ENCODE measurements around the gene KBTBD7.
A peak's percentile ranks its signal among the peaks of the same experiment; 100 is the strongest.

KBTBD7 gene, protein sequence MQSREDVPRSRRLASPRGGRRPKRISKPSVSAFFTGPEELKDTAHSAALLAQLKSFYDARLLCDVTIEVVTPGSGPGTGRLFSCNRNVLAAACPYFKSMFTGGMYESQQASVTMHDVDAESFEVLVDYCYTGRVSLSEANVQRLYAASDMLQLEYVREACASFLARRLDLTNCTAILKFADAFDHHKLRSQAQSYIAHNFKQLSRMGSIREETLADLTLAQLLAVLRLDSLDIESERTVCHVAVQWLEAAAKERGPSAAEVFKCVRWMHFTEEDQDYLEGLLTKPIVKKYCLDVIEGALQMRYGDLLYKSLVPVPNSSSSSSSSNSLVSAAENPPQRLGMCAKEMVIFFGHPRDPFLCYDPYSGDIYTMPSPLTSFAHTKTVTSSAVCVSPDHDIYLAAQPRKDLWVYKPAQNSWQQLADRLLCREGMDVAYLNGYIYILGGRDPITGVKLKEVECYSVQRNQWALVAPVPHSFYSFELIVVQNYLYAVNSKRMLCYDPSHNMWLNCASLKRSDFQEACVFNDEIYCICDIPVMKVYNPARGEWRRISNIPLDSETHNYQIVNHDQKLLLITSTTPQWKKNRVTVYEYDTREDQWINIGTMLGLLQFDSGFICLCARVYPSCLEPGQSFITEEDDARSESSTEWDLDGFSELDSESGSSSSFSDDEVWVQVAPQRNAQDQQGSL

DNA sequence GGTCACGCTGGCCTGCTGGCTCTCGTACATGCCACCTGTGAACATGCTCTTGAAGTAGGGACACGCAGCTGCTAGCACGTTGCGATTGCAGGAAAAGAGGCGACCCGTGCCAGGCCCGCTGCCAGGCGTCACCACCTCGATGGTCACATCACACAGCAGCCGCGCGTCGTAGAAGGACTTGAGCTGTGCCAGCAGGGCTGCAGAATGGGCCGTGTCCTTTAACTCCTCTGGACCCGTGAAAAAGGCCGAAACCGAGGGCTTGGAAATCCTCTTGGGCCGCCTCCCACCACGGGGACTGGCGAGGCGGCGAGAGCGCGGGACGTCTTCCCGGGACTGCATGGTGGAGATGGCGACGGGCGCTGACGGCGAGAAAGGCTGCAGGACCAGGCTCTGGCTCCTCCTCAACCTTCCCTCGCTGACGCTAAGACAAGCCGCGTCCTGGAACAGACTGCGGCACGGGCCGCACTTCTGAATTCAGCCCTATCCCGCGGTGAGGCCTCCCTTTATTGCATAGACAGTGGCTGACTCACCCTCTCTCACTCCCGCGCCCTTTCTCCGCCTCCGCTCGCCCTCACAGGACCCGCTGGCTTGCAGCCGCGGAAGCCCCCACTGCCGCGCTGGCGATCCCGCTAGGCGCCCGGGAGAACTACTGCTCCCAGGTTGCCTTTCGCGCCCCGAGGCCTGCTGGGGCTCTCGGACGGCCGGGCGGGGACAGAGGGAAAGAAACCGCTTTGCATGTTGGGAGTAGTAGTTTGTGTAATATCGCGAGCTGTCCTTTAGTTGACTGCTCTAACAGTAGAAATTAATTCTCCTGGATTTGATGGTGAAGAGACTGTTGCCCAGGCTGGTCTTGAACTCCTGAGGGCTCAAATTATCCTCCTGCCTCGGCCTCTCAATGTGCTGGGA lies at the start of gene KBTBD7:
Gene KBTBD7 (minus strand): TSS at position 651 of the 906 bp plus-strand sequence. CDS start 312 bp downstream, at position 339.
- TF ChIP-seq, protein P1, sequence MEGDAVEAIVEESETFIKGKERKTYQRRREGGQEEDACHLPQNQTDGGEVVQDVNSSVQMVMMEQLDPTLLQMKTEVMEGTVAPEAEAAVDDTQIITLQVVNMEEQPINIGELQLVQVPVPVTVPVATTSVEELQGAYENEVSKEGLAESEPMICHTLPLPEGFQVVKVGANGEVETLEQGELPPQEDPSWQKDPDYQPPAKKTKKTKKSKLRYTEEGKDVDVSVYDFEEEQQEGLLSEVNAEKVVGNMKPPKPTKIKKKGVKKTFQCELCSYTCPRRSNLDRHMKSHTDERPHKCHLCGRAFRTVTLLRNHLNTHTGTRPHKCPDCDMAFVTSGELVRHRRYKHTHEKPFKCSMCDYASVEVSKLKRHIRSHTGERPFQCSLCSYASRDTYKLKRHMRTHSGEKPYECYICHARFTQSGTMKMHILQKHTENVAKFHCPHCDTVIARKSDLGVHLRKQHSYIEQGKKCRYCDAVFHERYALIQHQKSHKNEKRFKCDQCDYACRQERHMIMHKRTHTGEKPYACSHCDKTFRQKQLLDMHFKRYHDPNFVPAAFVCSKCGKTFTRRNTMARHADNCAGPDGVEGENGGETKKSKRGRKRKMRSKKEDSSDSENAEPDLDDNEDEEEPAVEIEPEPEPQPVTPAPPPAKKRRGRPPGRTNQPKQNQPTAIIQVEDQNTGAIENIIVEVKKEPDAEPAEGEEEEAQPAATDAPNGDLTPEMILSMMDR (IDR thresholded peaks at IDR 0.05), result no peak
- Histone ChIP-seq H3K4me2 (ENCODE audit: low read length) (peak within 1 kb of the TSS; percentile 75), H2AFZ (peak within 1 kb of the TSS; percentile 95), H3K9me3 (ENCODE audit: control insufficient read depth, low read length) (no peaks in the 10 kb centered on the region), H3K9ac (peak within 1 kb of the TSS; percentile 11), H3K27me3 (ENCODE audit: control insufficient read depth, insufficient read depth, low read length) (no peaks in the 10 kb centered on the region), H3K36me3 (ENCODE audit: control insufficient read depth, insufficient read depth, low read length) (no peaks in the 10 kb centered on the region), H3K79me2 (peaks cover 3% of the 10 kb centered on the region), H3K4me1 (no peaks in the 10 kb centered on the region), H3K27ac (peak within 1 kb of the TSS; percentile 57), H3K4me3 (ENCODE audit: low read depth, low read length) (peak within 1 kb of the TSS; percentile 82)

DNA sequence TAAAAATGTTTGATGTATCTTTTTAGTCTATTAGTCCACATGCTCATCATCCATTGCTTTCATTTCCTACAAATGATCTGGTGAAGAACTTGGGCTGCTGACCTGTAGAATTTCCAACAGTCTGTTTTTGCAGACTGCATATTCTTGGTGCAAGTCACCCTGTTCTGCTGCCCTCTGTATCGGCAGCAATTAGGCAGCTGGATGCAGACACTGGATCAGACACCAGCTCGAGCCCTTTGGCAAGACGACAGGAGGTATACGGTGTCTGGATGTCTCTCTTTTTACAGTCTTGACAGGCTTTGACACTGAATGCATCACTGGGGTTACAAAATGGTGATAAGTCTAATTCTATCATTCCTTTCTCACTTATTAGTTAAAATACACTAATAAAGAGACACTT lies 47.3 kb upstream of the KBTBD7 start:
- Histone ChIP-seq H3K79me2 (no peaks in the 10 kb centered on the region), H3K4me1 (no peaks in the 10 kb centered on the region), H3K36me3 (ENCODE audit: control insufficient read depth, insufficient read depth, low read length) (no peaks in the 10 kb centered on the region), H3K4me2 (ENCODE audit: low read length) (no peak overlapping the region), H3K4me3 (ENCODE audit: low read depth, low read length) (no peak overlapping the region), H2AFZ (no peak overlapping the region), H3K27me3 (ENCODE audit: control insufficient read depth, insufficient read depth, low read length) (no peaks in the 10 kb centered on the region), H3K27ac (no peak overlapping the region), H3K9me3 (ENCODE audit: control insufficient read depth, low read length) (no peaks in the 10 kb centered on the region), H3K9ac (no peak overlapping the region)
- TF ChIP-seq, protein P1 (IDR thresholded peaks at IDR 0.05), result no peak

DNA sequence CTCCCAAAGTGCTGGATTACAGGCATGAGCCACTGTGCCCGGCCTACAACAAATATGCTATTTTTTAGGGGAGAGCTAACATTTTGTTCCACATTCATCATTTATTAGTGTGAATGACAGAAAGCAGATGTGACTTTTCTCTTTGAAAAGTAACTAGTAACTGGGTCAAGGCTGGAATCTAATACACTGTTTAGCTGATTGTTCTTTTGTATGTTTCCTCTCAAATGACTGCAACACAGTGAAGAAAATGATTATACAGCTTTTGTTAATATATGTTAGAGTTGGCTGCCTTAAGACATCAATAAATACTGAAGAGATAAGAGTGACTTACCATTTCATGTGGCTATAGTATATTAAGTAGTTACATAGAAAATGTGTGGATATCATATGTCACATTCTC lies 42.0 kb upstream of the KBTBD7 start:
- Histone ChIP-seq H3K27me3 (ENCODE audit: control insufficient read depth, insufficient read depth, low read length) (no peaks in the 10 kb centered on the region), H3K4me2 (ENCODE audit: low read length) (no peak overlapping the region), H3K9me3 (ENCODE audit: control insufficient read depth, low read length) (no peaks in the 10 kb centered on the region), H2AFZ (no peak overlapping the region), H3K79me2 (no peaks in the 10 kb centered on the region), H3K27ac (no peak overlapping the region), H3K9ac (no peak overlapping the region), H3K4me3 (ENCODE audit: low read depth, low read length) (no peak overlapping the region), H3K36me3 (ENCODE audit: control insufficient read depth, insufficient read depth, low read length) (no peaks in the 10 kb centered on the region), H3K4me1 (no peaks in the 10 kb centered on the region)
- TF ChIP-seq, protein P1 (IDR thresholded peaks at IDR 0.05), result no peak

DNA sequence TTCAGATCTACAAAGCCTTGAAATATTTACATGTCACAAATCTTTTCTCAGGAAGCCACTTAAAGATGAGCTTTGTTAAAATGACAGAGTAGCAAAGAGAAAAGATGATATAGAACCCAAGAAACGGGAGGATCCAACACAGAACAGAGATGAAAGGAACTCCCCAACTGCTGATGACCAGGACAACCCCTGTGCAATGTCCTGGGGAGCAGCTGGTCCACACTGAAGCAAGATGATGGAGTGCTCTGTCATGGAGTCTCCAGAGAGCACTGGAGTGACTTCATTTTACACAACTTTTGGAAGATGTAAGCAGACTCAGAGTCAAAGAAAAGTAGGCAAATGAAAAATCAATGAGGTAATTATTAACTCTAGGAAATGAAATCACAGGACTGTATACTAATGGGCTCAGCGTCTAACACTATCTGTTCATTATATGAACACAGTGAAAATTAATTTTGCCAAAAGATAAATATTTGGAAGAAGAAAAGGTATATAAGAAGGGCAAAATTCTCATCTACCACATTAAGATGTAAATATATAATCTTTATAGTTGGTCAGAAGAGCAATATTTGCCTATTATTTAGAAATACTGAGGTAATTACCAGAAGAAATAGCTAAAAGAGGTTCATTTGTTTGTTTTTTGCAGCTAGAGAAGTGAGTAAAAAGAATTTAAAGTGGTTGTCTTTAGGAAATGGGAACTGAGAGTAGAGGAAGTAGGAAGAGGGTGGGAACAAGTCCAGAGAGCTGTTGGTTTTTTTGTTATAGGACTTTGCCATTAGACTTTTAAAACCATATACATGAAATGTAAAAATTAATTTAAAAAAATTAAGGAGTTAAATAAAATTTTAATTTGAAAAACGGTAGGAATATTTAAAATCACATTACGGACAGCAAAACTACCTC lies 38.5 kb upstream of the KBTBD7 start:
- no peaks in the 10 kb centered on the region for H3K4me1 ChIP-seq

More for the DNA sequence above, 38.5 kb upstream of the KBTBD7 start:
- Histone ChIP-seq H3K9ac (no peak overlapping the region), H3K27ac (no peak overlapping the region), H3K79me2 (no peaks in the 10 kb centered on the region), H2AFZ (no peak overlapping the region), H3K27me3 (ENCODE audit: control insufficient read depth, insufficient read depth, low read length) (no peaks in the 10 kb centered on the region), H3K36me3 (ENCODE audit: control insufficient read depth, insufficient read depth, low read length) (no peaks in the 10 kb centered on the region), H3K4me3 (ENCODE audit: low read depth, low read length) (no peak overlapping the region), H3K9me3 (ENCODE audit: control insufficient read depth, low read length) (no peaks in the 10 kb centered on the region), H3K4me2 (ENCODE audit: low read length) (no peak overlapping the region)
- TF ChIP-seq, protein P1 (IDR thresholded peaks at IDR 0.05), result no peak
